ENCODE measurements around the gene HDAC4.

HDAC4 gene

GRCh38 chr2:239145106-239145505 lies 255.7 kb downstream of the HDAC4 start:
- no peak for DNase-seq

- no peak for DNase-seq
Observed at GRCh38 chr2:239144713-239144999, 256.2 kb downstream of the HDAC4 start.

GRCh38 chr2:239143858-239144712 lies 256.7 kb downstream of the HDAC4 start:
- no peak for DNase-seq

- no peak for DNase-seq
Observed at GRCh38 chr2:239142806-239143205, 258.0 kb downstream of the HDAC4 start.

- no peak for DNase-seq
Observed at GRCh38 chr2:239142296-239142695, 258.5 kb downstream of the HDAC4 start.

GRCh38 chr2:239141021-239141760 lies 259.6 kb downstream of the HDAC4 start:
- DNase-seq: no peak

- no peak for DNase-seq
Observed at GRCh38 chr2:239140346-239141020, 260.3 kb downstream of the HDAC4 start.

- DNase-seq: no peak
Observed at GRCh38 chr2:239139566-239139965, 261.3 kb downstream of the HDAC4 start.

GRCh38 chr2:239139101-239139500 lies 261.7 kb downstream of the HDAC4 start:
- no peak for DNase-seq

GRCh38 chr2:239138610-239139009 lies 262.2 kb downstream of the HDAC4 start:
- DNase-seq: no peak

- DNase-seq: no peak
Observed at GRCh38 chr2:239137898-239138283, 262.9 kb downstream of the HDAC4 start.

- DNase-seq: no peak
Observed at GRCh38 chr2:239137165-239137897, 263.5 kb downstream of the HDAC4 start.

- DNase-seq: no peak
Observed at GRCh38 chr2:239136762-239137161, 264.1 kb downstream of the HDAC4 start.

GRCh38 chr2:239136203-239136602 lies 264.6 kb downstream of the HDAC4 start:
- DNase-seq: no peak

GRCh38 chr2:239135531-239135930 lies 265.3 kb downstream of the HDAC4 start:
- no peak for DNase-seq

- no peak for DNase-seq
Observed at GRCh38 chr2:239133945-239134570, 266.8 kb downstream of the HDAC4 start.

GRCh38 chr2:239132786-239133185 lies 268.0 kb downstream of the HDAC4 start:
- DNase-seq: no peak

- no peak for DNase-seq
Observed at GRCh38 chr2:239132156-239132709, 268.6 kb downstream of the HDAC4 start.

GRCh38 chr2:239131521-239131920 lies 269.3 kb downstream of the HDAC4 start:
- DNase-seq: no peak

- no peak for DNase-seq
Observed at GRCh38 chr2:239130786-239131325, 270.0 kb downstream of the HDAC4 start.

GRCh38 chr2:239130041-239130440 lies 270.8 kb downstream of the HDAC4 start:
- no peak for DNase-seq

Data from NCI-H1436 treated with DMSO at 0.1 percent for 48 hours (cell line).